Gastroesophageal sphincter (tissue), 4 donors: Measurements from ENCODE around the gene MYO1G. TPM values are rescaled to one million over a fixed set of nuclear protein-coding genes. Genes with fewer than 3 reads are reported as not detected.
A peak's percentile ranks its signal among the peaks of the same experiment; 100 is the strongest.

Experiments used
- ATAC-seq: fragments of 150-250 bp; one replicate; pipeline ENCODE4 v1.9.1; 2016; ENCODE audit warnings: mild to moderate bottlenecking, moderate library complexity
- H3K27ac ChIP-seq, 4 donors: fragments of 200-600 bp; sonication (generic) in 3 of 4; 1 replicate in 3 of 4; 2 replicates in 1 of 4; pipeline ENCODE4 v1.5.1; 2016 to 2019
- H3K27me3 ChIP-seq: fragments of 200-600 bp; sonication (generic); one replicate; pipeline ENCODE4 v1.5.1; 2019
- H3K36me3 ChIP-seq, 2 donors: fragments of 200-600 bp; sonication (generic); one replicate each; pipeline ENCODE4 v1.5.1; 2019; ENCODE audit warnings: control low read depth in 1 of 2
- H3K4me1 ChIP-seq, 3 donors: fragments of 200-600 bp; sonication (generic); 1 replicate in 2 of 3; 2 replicates in 1 of 3; pipeline ENCODE4 v1.5.1; 2016 to 2019; ENCODE audit warnings: control low read depth in 2 of 3
- H3K4me3 ChIP-seq, 2 donors: fragments of 200-600 bp; sonication (generic); one replicate each; pipeline ENCODE4 v1.5.1; 2019; ENCODE audit warnings: mild to moderate bottlenecking in 1 of 2, moderate library complexity in 1 of 2
- H3K9me3 ChIP-seq, 3 donors: fragments of 200-600 bp; sonication (generic); one replicate each; pipeline ENCODE4 v1.5.1; 2017 to 2019; ENCODE audit warnings: control low read depth in 2 of 3
- CTCF ChIP-seq, 4 experiments: fragments of 200-600 bp in 2 of 4; fragments of 450-650 bp in 2 of 4; sonication (generic) in 1 of 4; IDR thresholded peaks; one replicate each; pipeline ENCODE4 v1.5.1; 2017 to 2019; ENCODE audit warnings: antibody characterized with exemption in 4 of 4, mild to moderate bottlenecking in 2 of 4, moderate library complexity in 2 of 4
- EP300 ChIP-seq: sonication (generic); formaldehyde crosslinking; IDR thresholded peaks from one replicate; pipeline ENCODE4 v1.6.1; 2017; ENCODE audit warnings: antibody characterized with exemption, mild to moderate bottlenecking
- POLR2A ChIP-seq, 2 donors: fragments of 450-650 bp; IDR thresholded peaks; one replicate each; pipeline ENCODE4 v1.6.1; 2017; ENCODE audit warnings: antibody characterized with exemption in 2 of 2, mild to moderate bottlenecking in 2 of 2, moderate library complexity in 1 of 2
- POLR2AphosphoS5 ChIP-seq: sonication (generic); formaldehyde crosslinking; IDR thresholded peaks from one replicate; pipeline ENCODE4 v1.6.1; 2017; ENCODE audit warnings: antibody characterized with exemption
- WGBS, 2 donors: methylation state at CpG; one replicate each; pipeline ENCODE4 v1.1.5; 2018; ENCODE audit warnings: low coverage in 1 of 2; 5-methylcytosine and 5-hydroxymethylcytosine counted together
- total RNA-seq, 4 donors: library from RNA; depleted of rRNA; stranded (reverse); fragments of >200 nt; gene quantifications; one replicate each; pipeline ENCODE4 v1.1.0, GENCODE V29; 2016

MYO1G gene
- total RNA-seq, 4 donors from 2014 or later: 1.4 to 3.6 (median 2.0) TPM

- ATAC-seq: no peak
- Histone ChIP-seq H3K4me1 (peaks cover 0 to 47% (median 15%) of the 10 kb centered on the region in 3 donors), H3K36me3 (peaks cover 0 to 55% of the 10 kb centered on the region in 2 donors), H3K4me3 (peak overlapping the region in 1 of 2 donors; percentile 62), H3K27ac (peak overlapping the region; percentile 94 to 97 (median 96)), H3K27me3 (no peaks in the 10 kb centered on the region), H3K9me3 (no peaks in the 10 kb centered on the region)
- 64 to 79% methylated on average over 3 to 4 of the region's 6 CpGs for WGBS, 2 donors
- TF ChIP-seq CTCF (IDR thresholded peaks at IDR 0.05) (no peak), POLR2AphosphoS5 (no peak), EP300 (no peak), POLR2A (IDR thresholded peaks at IDR 0.05) (no peak)
These were observed 6.3 kb upstream of the MYO1G start for GRCh38 chr7:44985033-44985695.

GRCh38 chr7:44984478-44984758, 5.6 kb upstream of the MYO1G start:
- TF ChIP-seq POLR2AphosphoS5 (no peak), CTCF (IDR thresholded peaks at IDR 0.05) (no peak), EP300 (no peak), POLR2A (IDR thresholded peaks at IDR 0.05) (no peak)
- Histone ChIP-seq H3K36me3 (peaks cover 0 to 58% of the 10 kb centered on the region in 2 donors), H3K27me3 (no peaks in the 10 kb centered on the region), H3K9me3 (no peaks in the 10 kb centered on the region), H3K4me1 (peaks cover 0 to 54% (median 17%) of the 10 kb centered on the region in 3 donors), H3K27ac (peak overlapping the region in 2 of 4 donors; percentile 31 to 94), H3K4me3 (no peak overlapping the region)
- no peak for ATAC-seq
- WGBS, 2 donors: 38 to 62% methylated on average over 1 to 3 of the region's 3 CpGs

- Histone ChIP-seq H3K36me3 (peaks cover 0 to 59% of the 10 kb centered on the region in 2 donors), H3K27me3 (no peaks in the 10 kb centered on the region), H3K27ac (no peak overlapping the region), H3K9me3 (no peaks in the 10 kb centered on the region), H3K4me3 (no peak overlapping the region), H3K4me1 (peaks cover 0 to 55% (median 18%) of the 10 kb centered on the region in 3 donors)
- TF ChIP-seq CTCF (IDR thresholded peaks at IDR 0.05): no peak
- no peak for TF ChIP-seq POLR2A (IDR thresholded peaks at IDR 0.05)
- no peak for TF ChIP-seq EP300
- TF ChIP-seq POLR2AphosphoS5: no peak
- WGBS, 2 donors: 74 to 76% methylated on average over 5 to 6 of the region's 6 CpGs
- no peak for ATAC-seq
These were observed 5.1 kb upstream of the MYO1G start for GRCh38 chr7:44983742-44984477.

GRCh38 chr7:44982970-44983369, 4.2 kb upstream of the MYO1G start:
- peaks cover 0 to 63% of the 10 kb centered on the region in 2 donors for H3K36me3 ChIP-seq
- WGBS, 2 donors: no CpG with 5 or more reads among the region's 1 CpG
- H3K4me3 ChIP-seq: no peak overlapping the region
- H3K27ac ChIP-seq: no peak overlapping the region
- TF ChIP-seq CTCF (IDR thresholded peaks at IDR 0.05) (no peak), POLR2A (IDR thresholded peaks at IDR 0.05) (no peak), POLR2AphosphoS5 (no peak), EP300 (no peak)
- H3K4me1 ChIP-seq: peaks cover 0 to 55% (median 18%) of the 10 kb centered on the region in 3 donors
- H3K9me3 ChIP-seq: no peaks in the 10 kb centered on the region
- ATAC-seq: no peak
- H3K27me3 ChIP-seq: no peaks in the 10 kb centered on the region

GRCh38 chr7:44982535-44982923, 3.7 kb upstream of the MYO1G start:
- H3K9me3 ChIP-seq: no peaks in the 10 kb centered on the region
- peaks cover 0 to 57% (median 18%) of the 10 kb centered on the region in 3 donors for H3K4me1 ChIP-seq
- H3K27me3 ChIP-seq: no peaks in the 10 kb centered on the region
- TF ChIP-seq POLR2A (IDR thresholded peaks at IDR 0.05) (no peak), POLR2AphosphoS5 (no peak), EP300 (no peak), CTCF (IDR thresholded peaks at IDR 0.05) (no peak)
- peaks cover 0 to 63% of the 10 kb centered on the region in 2 donors for H3K36me3 ChIP-seq
- 89 to 90% methylated on average over 1 of the region's 1 CpG for WGBS, 2 donors
- H3K4me3 ChIP-seq: no peak overlapping the region
- H3K27ac ChIP-seq: no peak overlapping the region
- ATAC-seq: no peak
